Measurements from ENCODE around the gene DNASE1L1.

DNA sequence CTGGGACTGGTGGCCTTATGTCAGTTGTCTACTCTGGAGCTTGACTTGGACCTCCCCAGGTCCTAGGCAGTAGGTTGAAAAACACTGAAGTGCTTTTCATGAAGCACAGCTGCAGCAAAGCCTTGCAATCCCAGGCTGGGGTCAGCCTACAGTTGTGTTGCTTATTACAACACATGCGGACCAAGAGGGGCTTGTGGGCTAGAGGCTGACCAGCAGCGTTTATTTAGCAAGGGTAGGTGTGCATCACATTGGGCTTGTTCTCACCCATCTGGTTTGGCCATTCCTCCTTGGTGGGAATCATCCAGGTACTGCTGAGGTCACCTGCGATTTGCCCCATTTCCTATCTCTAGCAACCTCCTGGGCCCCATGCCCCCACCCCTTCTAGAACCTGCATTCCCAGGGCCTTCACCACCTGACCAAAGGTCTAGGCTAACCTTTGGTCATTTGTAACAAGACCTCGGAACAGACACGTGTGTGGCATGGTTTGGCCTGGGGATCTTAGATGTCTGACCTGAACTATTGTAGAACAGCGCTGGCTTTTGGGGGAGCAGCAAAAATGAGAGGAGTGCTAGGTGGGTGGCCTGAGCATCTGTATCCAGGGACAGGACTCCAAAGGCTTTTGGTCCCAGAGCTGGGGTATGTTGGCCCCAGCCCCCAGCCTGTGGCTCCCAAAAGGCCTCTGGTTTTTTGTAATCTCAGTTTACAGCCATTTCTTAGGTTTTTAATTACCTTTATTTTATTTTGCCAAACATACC is 7.8 kb downstream of the DNASE1L1 start:
- TF ChIP-seq, protein P1, sequence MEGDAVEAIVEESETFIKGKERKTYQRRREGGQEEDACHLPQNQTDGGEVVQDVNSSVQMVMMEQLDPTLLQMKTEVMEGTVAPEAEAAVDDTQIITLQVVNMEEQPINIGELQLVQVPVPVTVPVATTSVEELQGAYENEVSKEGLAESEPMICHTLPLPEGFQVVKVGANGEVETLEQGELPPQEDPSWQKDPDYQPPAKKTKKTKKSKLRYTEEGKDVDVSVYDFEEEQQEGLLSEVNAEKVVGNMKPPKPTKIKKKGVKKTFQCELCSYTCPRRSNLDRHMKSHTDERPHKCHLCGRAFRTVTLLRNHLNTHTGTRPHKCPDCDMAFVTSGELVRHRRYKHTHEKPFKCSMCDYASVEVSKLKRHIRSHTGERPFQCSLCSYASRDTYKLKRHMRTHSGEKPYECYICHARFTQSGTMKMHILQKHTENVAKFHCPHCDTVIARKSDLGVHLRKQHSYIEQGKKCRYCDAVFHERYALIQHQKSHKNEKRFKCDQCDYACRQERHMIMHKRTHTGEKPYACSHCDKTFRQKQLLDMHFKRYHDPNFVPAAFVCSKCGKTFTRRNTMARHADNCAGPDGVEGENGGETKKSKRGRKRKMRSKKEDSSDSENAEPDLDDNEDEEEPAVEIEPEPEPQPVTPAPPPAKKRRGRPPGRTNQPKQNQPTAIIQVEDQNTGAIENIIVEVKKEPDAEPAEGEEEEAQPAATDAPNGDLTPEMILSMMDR (IDR thresholded peaks at IDR 0.05), result no peak
- TF ChIP-seq POLR2A (IDR thresholded peaks at IDR 0.05), result no peak

All from suprapubic skin (tissue), 3 donors.